VCaP (cell line): ENCODE results near the gene CPLX4.

Source experiments
- H3K27ac ChIP-seq: fragments of 450-650 bp; 2 replicates; pipeline ENCODE4 v1.5.1; 2017
- CTCF ChIP-seq: fragments of 450-650 bp; conservative IDR thresholded peaks from 2 replicates; pipeline ENCODE4 v1.5.1; 2017; ENCODE audit warnings: mild to moderate bottlenecking, moderate library complexity

Gene CPLX4

GRCh38 chr18:59332986-59333385, 14.5 kb upstream of the CPLX4 start:
- TF ChIP-seq CTCF = no peak
- H3K27ac ChIP-seq = no peak overlapping the region

GRCh38 chr18:59328683-59329082, 10.2 kb upstream of the CPLX4 start:
- H3K27ac ChIP-seq = no peak overlapping the region
- no peak for TF ChIP-seq CTCF

GRCh38 chr18:59325965-59326364, 7.5 kb upstream of the CPLX4 start:
- no peak for TF ChIP-seq CTCF
- H3K27ac ChIP-seq = no peak overlapping the region

GRCh38 chr18:59324623-59324971, 6.1 kb upstream of the CPLX4 start:
- no peak for TF ChIP-seq CTCF
- no peak overlapping the region for H3K27ac ChIP-seq

GRCh38 chr18:59323931-59324622, 5.6 kb upstream of the CPLX4 start:
- H3K27ac ChIP-seq = no peak overlapping the region
- no peak for TF ChIP-seq CTCF

GRCh38 chr18:59311631-59312030, 6.8 kb downstream of the CPLX4 start:
- H3K27ac ChIP-seq = no peak overlapping the region
- TF ChIP-seq CTCF = no peak

- no peak overlapping the region for H3K27ac ChIP-seq
- TF ChIP-seq CTCF = no peak
Observed at GRCh38 chr18:59308938-59309260, 9.6 kb downstream of the CPLX4 start.
